GM15510 (cell line): Measurements from ENCODE around the gene LAMB4.

ENCODE experiments used
- POLR2A ChIP-seq: IDR thresholded peaks from 3 replicates; pipeline ENCODE4 v1.6.1; 2011; ENCODE audit warnings: borderline replicate concordance; ENCODE audit not compliant: insufficient read length; ENCODE audit errors: extremely low read depth

Gene LAMB4

GRCh38 chr7:107981466-107981865 lies 148.7 kb downstream of the LAMB4 start:
- no peak for TF ChIP-seq POLR2A

- no peak for TF ChIP-seq POLR2A
These were observed 149.4 kb downstream of the LAMB4 start for GRCh38 chr7:107980671-107981190.

DNA sequence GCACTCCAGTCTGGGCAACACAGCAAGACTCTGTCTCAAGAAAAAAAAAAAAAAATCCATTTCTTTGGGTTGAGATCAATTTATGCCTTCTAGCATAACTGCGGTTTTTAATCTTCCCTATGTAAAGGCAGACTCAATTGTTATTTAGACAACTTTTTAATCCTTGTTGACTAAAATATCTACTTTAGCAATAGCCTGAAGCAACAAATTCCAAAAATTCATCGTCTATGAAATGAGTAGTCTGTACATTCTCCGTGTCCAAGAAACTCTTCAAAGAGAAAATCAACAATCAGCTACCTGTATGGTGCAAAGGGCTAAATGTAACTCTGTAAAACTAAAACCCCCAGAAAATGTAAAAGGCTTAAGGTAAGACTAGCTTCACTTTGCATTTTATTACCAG lies 150.0 kb downstream of the LAMB4 start:
- no peak for TF ChIP-seq POLR2A

GRCh38 chr7:107978815-107979408 lies 151.2 kb downstream of the LAMB4 start:
- no peak for TF ChIP-seq POLR2A

- no peak for TF ChIP-seq POLR2A
These were observed 153.1 kb downstream of the LAMB4 start for GRCh38 chr7:107977048-107977447.

DNA sequence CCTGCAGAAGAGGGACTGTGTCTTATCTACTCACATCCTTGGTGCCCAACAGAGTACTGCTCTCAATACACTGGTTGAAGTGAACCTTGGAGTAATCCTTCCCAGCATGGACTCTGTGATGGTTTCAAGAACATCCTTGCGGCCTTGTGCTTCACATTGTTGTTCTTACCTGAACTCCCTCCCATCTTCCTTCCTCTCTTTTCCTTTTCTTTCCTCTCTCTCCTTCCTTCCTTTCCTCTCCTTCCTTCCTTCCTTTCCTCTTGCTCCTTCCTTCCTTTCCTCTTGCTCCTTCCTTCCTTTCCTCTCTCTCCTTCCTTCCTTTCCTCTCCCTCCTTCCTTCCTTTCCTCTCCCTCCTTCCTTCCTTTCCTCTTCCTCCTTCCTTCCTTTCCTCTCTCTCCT lies 153.5 kb downstream of the LAMB4 start:
- TF ChIP-seq POLR2A = no peak

DNA sequence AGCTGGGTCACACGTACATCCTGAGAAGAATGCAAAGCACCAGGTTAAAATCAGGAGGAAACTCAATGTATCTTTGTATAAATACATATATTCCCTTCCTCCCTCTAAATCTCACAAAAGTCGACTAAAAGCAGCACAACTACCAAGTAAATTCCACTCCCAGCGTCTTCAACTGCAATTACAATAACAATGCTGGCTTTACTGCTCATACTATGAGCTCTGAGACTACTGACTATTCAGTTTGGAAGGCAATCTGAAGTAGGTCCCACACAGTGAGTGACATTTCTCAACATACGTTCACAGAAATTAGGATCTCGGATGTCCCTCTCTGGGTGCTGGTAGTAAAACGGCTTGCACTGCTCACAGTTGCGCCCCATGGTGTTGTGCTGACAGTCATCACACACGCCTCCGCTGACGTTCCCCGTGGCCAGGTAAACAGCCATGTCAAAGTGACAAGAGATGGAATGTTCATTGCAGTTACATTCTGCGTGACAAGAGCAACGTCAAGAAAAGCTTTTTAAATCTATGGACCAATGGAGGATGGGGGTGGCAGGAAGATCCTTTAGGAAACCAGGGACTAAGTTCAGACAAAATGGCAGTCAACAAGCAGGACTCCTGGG lies 154.7 kb downstream of the LAMB4 start:
- no peak for TF ChIP-seq POLR2A

DNA sequence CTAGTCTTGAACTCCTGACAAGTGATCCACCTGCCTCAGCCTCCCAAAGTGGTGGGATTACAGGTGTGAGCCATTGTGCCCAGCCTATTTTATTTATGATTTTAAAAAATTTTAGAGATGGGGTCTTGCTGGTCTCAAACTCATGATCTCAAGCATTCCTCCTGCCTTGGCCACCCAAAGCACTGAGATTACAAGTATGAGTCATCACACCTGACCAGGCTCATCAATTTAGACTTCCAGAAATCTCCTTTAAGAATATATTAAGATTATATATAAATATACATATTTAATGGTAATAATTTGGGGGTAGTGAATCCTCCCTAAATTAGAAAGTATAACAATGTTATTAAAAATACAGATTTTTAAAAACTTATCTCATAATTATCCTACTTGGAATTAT lies 156.3 kb downstream of the LAMB4 start:
- no peak for TF ChIP-seq POLR2A
